ENCODE results near the gene NMNAT2.
"Not testable (repeated sequence)": the region's sequence is repeated elsewhere in the genome, so short reads cannot be mapped to it uniquely, and the experiment has no call there.

Gene NMNAT2

DNA sequence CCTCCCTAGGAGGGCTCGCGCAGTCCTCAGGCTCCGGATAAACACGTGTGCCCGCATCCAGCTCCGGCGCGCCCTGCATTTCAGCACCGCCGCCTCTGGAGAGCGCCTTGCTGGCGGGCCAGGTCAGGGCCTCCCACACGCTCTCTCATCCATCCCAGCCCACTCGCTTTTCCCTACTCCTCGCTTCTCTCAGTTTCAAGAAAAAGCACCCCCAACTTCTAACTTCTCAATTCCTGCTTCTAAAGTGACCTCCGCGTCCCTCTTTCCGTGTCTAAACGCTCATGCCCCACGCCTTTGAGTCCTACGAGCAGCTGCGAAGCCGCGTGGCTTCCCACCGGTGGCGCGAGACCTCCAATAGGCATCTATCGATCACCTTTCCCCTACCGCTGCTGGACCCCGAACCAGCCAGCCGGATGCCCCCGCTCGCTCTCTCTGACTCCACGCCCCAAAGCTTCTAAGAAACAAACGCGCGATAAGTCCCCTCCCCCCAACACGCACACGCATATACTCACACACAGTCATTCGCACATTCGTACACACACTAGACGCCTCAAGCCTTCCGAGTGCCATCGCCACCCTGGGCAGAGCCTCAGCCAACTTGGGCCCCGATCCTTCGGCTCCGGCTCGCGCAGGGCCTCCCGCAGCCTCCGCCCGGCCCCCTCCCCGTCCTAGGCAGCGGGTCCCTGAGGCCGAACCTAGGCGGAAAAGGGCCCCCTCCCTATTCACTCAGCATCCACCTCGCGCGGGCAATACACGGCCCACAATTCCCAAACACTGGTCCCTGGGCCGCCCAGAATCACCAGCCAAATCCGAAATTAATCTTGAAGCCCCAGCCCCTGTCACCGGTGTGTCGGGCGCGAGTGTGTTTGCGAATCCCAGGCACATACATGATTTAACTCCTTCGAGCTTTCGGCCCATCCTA, 1.1 kb downstream of the NMNAT2 start:
- peak; percentile 33 for DNase-seq (ENCODE audit: low spot score)

DNA sequence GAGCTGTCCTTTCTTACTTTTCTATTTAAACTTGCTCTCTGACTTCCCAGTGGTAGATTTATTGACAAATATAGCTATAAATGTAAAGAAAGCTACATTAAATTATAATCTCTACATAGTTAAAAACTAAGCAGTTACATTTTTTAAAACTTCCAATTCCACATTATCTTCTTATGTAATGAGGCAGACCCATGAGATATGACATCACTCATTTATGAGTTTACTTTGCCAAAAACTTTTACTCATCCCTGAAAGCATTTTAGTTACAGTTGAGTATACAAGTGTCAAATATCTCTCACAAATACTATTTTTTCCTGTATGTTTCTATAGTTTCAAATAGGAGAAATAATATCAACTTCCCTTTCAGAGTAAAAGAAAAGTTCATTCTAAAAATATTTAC, 3.8 kb downstream of the NMNAT2 start:
- DNase-seq (ENCODE audit: low spot score): no peak

DNA sequence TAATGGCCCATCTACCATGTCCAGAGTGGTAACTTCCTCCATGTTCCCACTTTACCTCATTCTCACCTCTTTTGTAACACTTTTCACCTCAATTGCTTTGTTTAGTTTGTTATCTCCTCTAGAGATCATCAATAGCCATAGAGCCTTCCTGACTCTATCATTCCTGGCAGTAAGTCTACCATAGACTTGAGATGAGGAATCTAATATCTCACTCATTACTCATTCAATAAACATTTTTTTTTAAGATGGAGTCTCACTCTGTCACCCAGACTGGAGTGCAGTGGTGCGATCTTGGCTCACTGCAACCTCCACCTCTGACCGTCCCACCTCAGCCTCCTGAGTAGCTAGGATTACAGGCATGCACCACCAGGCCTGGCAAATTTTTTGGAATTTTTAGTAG, 7.1 kb downstream of the NMNAT2 start:
- DNase-seq (ENCODE audit: low spot score): no peak

DNA sequence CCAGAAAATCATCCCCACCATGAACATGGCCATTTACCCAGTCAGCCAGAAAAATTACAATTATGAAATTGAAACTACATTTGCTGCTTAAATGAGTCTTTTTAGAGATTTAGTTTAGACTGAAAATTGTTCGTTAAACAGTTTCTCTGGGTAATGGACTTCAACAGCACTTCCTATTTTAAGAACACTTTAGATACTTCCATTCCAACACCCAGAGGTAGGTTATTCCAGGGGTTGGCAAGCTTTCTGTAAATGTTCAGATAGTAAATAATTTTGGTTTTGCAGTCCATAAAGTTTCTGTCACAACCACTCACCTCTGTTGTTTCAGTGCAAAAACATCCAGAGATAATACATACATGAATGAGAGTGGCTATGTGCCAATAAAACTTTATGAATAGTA, 10.2 kb downstream of the NMNAT2 start:
- no peak for DNase-seq (ENCODE audit: low spot score)

DNA sequence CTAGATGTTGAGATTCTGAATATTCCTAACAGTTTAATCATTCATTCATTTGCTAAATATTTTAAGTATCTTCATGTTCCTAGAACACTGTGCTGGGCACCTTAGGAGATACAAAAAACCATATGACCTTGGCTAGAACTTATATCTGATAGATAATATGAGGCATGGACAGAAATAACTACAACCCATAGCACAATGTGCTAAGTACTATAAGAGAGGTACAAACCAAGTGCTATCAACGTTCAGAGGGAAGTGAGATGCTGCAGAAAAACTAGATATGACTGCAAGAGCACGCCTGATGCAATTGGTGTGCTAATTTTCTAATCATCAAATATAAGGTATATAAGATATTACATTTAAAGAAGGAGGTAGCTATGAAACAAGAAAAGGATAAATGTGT, 10.7 kb downstream of the NMNAT2 start:
- DNase-seq (ENCODE audit: low spot score): no peak

DNA sequence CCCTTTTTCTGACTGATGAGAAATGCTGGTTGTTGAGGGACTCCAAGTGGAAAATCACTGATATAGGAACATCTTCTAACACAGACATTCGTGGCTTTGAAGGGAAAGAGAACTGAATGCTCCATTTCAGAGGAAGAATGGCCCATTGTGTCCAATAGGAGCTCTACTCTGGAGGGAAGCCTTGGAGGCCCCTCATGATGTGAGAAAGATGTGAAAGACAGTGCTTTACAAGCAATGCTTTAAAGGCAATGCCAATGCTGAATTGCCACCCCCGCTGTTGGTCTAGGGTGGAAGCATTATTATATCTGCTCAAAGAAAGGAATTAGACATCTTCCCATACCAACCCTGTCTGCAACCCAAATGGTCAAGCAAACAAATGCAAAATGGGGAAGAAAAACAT, 13.7 kb downstream of the NMNAT2 start:
- no peak for DNase-seq (ENCODE audit: low spot score)

DNA sequence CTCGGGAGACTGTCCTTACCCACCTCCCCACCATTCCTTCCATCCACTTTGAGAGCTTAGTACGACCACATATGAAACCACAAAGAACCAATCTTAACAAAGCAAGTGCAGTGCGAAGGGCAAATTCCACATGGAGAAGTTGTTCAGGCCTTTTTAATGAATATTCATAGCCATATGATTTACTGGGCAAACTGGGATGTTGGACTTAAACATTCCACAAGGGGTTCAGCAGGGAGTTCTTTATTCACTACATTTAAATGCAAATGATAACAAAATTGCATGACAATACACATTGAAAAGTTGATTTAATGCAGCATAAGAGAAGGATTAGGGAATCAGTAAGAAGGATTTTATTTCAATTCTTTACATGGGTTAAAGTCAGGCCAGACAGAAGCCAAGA, 14.7 kb downstream of the NMNAT2 start:
- DNase-seq (ENCODE audit: low spot score): no peak

DNA sequence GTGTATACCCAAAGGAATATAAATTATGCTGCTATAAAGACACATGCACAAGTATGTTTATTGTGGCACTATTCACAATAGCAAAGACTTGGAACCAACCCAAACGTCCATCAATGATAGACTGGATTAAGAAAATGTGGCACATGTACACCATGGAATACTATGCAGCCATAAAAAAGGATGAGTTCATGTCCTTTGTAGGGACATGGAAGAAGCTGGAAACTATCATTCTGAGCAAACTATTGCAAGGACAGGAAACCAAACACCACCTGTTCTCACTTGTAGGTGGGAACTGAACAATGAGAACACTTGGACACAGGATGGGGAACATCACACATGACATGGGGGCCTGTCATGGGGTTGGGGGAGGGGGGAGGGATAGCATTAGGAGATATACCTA, 16.6 kb downstream of the NMNAT2 start:
- DNase-seq (ENCODE audit: low spot score): not testable (repeated sequence)

DNA sequence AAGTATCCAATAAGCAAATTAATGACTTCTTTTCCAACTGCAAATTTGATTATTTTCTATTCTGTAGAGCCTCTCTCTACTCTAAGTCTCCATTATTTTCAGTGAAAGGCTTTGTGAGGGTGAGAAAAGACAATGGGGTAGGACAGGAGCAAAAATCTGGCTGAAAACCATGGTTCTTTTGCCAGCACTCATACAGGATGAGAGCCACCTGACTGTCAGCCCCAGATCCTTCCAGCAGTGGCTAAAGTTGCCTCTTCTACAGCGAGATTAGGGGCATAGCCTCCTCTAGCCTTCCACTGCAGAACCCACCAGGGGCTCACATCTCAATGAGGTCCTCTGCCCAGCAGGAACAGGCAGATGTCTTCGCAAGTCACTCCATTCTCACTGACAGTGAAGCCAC, 23.7 kb downstream of the NMNAT2 start:
- no peak for DNase-seq (ENCODE audit: low spot score)

DNA sequence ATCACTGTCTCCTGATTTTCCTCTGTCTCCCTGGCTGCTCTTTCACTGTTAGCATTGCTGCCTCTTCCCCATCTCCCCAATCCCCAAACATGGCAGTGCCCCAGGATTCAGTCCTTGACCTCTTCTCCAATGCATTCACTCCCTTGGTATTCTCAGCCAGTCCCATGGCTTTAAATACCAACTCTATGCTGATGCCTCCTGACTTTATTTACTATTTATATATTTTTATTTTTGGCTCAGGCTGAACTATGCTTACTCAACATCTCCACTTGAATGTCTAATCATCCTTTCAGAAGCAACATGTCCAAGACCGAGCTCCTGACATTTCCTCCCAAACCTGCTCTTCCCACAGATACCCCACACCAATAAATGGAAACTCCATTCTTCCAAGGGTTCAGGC, 26.3 kb downstream of the NMNAT2 start:
- DNase-seq (ENCODE audit: low spot score): no peak

DNA sequence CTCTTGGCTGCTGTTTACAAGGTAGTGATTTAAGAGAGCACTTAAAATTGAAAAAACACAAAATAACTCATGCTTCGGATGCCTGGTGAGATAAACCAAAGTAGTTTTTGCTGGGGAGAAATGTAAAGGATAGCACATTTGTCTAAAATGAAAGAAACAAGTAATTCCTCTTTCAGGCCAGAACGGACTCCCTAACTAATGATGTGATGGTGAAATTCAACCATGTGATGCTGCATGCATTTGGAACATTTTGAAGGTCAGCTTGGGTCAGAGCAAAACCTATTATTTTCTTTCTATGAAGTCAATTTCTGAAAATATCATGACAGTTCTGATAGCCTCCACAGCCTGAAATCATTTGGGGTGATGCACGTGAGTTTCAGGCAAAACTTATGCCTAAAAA, 27.6 kb downstream of the NMNAT2 start:
- DNase-seq (ENCODE audit: low spot score): no peak

DNA sequence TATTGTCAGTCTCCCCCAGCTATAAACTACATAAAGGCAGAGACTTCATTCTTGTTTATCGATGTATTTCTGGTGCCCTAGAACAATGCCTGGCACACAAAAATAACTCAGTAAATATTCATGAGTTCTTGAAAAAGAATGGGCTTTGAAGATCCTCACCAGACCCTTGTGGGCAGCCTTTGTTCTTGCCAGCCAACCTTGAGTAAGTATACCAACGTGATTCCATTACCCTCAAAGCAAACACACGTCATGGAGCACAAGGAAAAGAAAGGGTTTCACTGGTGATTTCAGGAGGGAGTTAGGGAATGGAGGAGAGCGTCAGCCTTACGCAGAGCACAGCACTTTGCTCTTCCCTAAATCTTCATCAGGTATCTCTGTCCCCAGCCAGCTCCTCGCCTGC, 29.4 kb downstream of the NMNAT2 start:
- DNase-seq (ENCODE audit: low spot score): no peak

DNA sequence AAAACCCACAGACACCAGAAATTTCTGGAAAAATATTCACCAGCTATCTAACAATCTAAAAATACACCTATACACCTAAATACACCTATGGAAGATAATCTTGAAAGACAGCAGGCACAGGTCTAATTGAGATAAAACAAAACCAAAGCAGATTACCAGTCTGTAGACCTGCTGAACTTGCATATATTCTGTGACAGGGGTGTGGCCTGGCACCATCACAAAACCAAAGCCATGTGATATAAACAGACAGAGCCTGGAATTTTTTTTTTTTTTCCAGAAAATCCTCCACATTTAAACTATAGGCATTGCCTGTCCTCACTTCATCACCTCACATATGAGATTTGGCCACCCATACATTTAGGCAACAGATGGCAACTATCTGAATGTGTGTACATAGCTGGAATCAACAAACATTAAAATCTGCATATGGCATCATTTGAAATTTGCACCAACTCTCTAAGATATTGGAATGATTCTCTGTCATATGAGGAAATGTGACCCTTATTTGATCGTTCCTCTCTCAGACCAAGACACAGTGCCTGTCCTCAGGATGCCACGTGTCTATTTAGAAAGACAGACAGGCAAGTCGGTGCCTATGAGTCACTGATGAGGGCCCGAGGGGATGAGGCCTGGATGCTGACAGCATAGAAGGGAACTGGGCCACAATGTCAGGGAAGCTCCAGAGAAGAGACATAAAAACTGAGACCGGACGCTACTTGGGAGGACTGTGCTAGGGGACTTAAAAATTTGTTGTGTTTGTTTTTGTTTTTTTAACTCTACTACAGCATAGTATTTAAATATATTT, 32.6 kb downstream of the NMNAT2 start:
- no peak for DNase-seq (ENCODE audit: low spot score)

DNA sequence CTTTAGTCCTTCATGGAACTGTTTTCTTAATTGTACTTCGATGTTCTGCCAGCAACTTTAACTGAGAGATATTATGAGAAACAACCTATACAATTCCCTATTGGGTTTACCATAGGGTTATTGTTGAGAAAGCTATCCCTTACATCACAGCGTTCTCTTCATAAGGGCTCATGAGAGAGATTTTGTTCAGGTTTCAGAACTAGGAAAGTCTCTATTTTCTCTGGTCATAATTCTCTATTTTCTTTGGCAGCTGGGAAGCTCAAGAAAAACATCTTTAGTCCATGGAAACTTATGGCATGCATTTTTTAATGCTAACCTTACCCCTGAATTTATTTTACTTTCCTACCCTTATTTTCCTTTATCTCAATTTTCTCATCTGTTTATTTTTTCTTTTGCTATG, 38.2 kb downstream of the NMNAT2 start:
- DNase-seq (ENCODE audit: low spot score): no peak

DNA sequence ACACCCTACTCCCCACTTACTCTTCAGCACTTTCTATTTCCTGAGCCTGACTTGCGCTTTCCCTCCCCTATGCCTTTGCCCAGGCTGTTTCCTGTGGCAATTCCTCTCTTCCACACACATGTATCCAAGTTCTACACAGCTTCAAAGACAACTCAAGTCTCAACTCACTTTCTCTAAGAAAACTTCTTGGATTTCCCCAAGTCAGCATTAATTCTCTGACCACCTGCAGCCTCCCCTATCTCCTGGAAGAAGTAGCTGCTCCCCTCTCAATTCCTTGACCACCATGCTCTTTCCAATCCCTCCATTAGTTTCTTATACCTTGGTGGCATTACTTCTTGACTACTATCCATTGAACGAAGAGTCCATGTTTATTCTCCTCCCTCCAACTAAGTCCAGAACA, 42.8 kb downstream of the NMNAT2 start:
- no peak for DNase-seq (ENCODE audit: low spot score)

DNA sequence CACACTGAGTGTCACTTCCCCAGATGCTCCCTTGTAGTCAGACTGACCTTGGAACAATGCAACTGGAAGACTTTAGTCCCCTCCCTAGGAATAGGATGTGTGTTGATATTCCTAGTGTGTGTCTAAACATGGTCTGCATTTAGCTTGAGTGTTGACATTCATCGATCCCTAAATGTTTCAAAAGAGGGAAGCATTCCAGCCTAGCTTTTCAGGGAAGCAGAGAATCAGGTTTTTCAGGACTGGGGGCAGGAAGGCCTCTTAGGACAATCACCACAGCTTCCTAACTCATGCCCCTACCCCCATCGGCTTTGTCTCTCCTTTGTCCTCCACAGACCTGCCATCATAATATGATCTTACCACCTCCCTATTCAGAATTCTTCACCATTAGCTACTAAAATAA, 43.4 kb downstream of the NMNAT2 start:
- peak; percentile 11 for DNase-seq (ENCODE audit: low spot score)

DNA sequence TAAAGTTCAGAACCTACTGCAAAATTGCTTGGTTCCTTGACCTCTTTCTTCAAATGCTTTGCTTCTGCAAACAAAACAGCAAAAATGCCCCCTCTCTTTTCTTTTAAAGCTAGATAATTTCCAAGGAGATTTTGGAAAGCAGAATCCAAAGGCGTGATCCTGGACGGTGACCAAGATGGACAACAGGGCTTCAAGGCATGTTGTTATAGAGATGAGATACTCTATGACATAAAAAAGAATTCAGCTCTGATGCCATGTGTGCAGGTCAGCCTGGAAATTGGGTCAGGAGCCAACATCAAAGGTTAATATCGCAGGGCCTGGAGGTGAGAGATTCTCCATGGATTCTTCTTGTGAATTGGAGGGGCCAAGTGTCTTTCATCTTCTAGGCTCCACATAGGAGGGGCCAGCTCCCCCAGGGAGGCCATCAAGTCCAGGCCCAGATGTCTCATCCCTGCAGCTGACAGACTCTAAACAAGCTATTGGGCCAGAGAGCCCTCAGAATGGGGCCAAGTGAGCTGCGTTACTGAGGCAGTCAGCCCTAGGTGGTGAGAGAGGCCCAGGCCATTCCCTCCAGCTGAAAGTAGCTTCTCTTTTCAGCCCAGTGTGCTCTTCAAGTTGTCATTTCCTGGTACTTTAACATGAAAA, 45.5 kb downstream of the NMNAT2 start:
- no peak for DNase-seq (ENCODE audit: low spot score)

DNA sequence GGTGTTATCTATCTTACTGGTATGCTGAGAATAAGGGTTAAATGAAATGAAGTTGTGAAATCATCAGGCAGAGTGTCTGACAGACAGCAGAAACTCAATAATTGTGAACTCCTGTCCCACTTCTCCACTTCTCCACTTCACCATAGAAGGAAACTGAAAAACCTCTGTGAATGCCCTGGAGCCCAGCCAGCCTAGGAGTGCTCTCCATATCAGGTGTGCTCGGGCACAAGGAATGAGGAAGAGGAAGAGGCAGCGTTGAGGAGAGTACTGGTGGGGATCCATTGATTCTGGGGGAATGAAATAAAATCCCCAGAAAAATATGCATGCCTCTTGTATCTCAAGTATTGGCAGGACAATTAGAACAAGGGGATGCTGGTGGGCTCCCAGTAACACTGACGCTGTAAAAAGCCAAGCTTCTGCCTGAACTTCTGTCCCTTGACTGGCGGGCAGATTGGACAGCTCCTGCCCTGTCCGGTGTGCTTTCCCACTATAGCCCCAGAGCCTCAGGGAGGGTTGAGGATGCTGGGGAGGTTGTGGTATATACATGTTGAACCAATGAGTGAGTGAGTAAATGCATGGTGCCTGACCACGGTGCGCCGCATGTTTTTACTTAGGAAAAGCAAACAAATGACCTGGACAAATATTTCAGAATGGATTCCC, 47.7 kb downstream of the NMNAT2 start:
- DNase-seq (ENCODE audit: low spot score): no peak

DNA sequence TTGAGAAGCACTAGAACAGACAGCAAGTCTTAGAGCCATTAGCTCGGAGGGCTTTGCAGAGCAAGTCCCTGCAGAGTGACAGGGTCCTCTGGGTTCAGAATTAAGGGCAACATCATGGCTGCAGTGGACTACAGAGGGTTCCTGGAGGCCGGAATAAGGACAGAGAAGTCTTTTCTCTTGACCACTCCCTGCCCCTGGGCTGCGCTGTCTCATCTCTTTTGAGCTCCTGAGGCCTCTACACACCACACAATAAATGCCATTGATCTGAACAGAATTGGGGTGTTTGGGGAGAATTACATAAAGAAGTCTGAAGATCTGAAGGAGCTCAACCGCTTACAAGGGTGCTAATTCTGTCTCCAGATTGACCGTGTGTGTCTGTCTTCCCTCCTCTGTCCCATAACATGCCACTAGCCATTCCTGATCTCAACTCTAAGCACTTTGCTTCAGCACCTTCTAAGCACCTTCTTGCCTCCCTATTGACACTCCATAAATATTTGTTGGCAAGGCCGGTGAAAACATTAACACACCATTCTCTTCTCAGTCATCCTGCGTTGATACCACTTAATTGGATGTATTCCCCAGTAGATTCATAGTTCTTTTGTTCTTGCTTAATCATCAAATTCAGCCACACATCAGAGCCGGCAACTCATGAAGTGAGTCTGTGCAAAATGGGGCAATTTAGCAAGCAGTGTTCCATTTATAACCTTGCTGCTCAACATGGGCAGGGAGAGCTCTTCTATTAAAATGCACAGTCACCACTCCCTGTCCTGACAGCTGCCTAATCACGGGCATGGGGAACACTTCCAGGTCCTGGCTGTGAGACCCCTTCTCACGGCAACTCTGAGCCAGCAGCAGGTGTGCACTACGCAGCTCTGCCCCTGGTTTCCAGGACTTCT, 49.7 kb downstream of the NMNAT2 start:
- no peak for DNase-seq (ENCODE audit: low spot score)

DNA sequence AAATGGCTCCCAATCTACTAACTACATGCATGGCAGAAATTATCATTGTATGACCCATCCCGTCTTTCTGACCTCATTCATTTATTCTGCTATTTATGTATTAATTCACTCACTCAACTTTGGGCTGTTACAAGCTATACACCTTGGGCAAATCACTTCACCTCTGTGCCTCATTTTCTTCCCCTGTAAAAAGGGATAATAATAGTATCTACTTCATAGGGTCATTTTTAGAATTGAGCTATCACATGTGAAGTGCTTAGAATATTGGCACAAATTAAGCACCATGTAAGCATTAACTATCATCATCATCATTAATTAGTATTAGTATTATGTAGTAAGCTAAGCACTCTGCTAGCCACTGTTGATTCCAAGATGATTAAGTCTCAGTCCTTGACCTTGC, 52.1 kb downstream of the NMNAT2 start:
- DNase-seq (ENCODE audit: low spot score): no peak

DNA sequence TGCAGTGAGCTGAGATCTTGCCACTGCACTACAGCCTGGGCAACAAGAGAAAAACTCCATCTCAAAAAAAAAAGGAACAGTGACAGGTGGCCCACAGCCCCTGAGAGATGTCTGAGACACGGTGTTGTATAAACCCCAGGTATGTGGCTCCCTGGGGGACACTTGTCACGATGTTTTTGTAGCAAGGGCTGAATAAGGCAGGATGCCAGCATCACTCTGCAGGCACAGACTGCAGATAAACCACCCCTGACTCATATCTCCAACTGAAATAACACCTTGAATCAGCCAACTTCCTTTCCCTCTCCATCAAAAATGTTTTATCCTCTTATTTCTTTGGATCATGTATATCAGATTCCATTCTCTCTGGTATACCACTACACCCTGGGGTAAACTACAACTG, 52.5 kb downstream of the NMNAT2 start:
- DNase-seq (ENCODE audit: low spot score): no peak

Data from HuH-7.5 (cell line).